ENCODE results near the gene NR2F6. TPM values are rescaled to one million over a fixed set of nuclear protein-coding genes. Genes with fewer than 3 reads are reported as not detected.

Gene NR2F6
- total RNA-seq, 1 donor from 2014 or later: 104 TPM

Other genes with a start within 250 kb of the NR2F6 start
- gene CPAMD8, start 219.1 kb downstream of the NR2F6 start, total RNA-seq: not detected in 2 replicates
- gene HAUS8, start 170.5 kb downstream of the NR2F6 start, total RNA-seq: 3.3 and 5.4 TPM in 2 replicates
- 35.8 and 43.4 TPM in 2 replicates for gene MYO9B, start 170.1 kb downstream of the NR2F6 start, total RNA-seq
- gene USE1, start 30.6 kb downstream of the NR2F6 start, total RNA-seq: 23.1 and 23.5 TPM in 2 replicates
- gene OCEL1, start 19.7 kb downstream of the NR2F6 start, total RNA-seq: 4.3 and 7.0 TPM in 2 replicates
- gene USHBP1, start 18.8 kb upstream of the NR2F6 start, total RNA-seq: not detected in 2 replicates
- gene BABAM1, start 21.5 kb upstream of the NR2F6 start, total RNA-seq: 89.3 and 122 TPM in 2 replicates
- 0.27 and 0.36 TPM in 2 replicates for gene ANKLE1, start 36.0 kb upstream of the NR2F6 start, total RNA-seq
- 24.0 and 24.8 TPM in 2 replicates for gene ABHD8, start 57.5 kb upstream of the NR2F6 start, total RNA-seq
- 55.7 and 87.2 TPM in 2 replicates for gene MRPL34, start 60.0 kb upstream of the NR2F6 start, total RNA-seq
- 26.2 and 34.5 TPM in 2 replicates for gene DDA1, start 63.6 kb upstream of the NR2F6 start, total RNA-seq
- 8.3 and 8.7 TPM in 2 replicates for gene ANO8, start 88.9 kb upstream of the NR2F6 start, total RNA-seq
- gene GTPBP3, start 91.6 kb upstream of the NR2F6 start, total RNA-seq: 19.3 and 20.2 TPM in 2 replicates
- gene PLVAP, start 131.4 kb upstream of the NR2F6 start, total RNA-seq: 0.43 TPM in 1 of 2 replicates, not detected in the other
- not detected in 2 replicates for gene CCDC194, start 148.3 kb upstream of the NR2F6 start, total RNA-seq
- 0.57 and 0.62 TPM in 2 replicates for gene BST2, start 159.7 kb upstream of the NR2F6 start, total RNA-seq
- gene MVB12A, start 174.1 kb upstream of the NR2F6 start, total RNA-seq: 53.3 and 71.6 TPM in 2 replicates
- 0.31 and 2.6 TPM in 2 replicates for gene TMEM221, start 202.7 kb upstream of the NR2F6 start, total RNA-seq
- gene NXNL1, start 215.0 kb upstream of the NR2F6 start, total RNA-seq: not detected in 2 replicates
- gene SLC27A1, start 224.6 kb upstream of the NR2F6 start, total RNA-seq: 35.8 and 41.3 TPM in 2 replicates